Astrocyte of the cerebellum (primary cell): Measurements from ENCODE around the gene ARF1.

ENCODE experiments used
- DNase-seq: peaks from one replicate; pipeline ENCODE4 v3.0.0-alpha.2; 2011; ENCODE audit warnings: low read depth
- H3K4me3 ChIP-seq: 2 replicates; pipeline ENCODE4 v1.5.1; 2011; ENCODE audit warnings: mild to moderate bottlenecking, low read depth, low read length, moderate library complexity
- CTCF ChIP-seq: IDR thresholded peaks from 2 replicates; pipeline ENCODE4 v1.5.1; 2012; ENCODE audit warnings: low read length, low read depth, moderate library complexity, mild to moderate bottlenecking; ENCODE audit errors: missing control alignments
- in situ Hi-C: cut with HindIII; loops from 2 replicates; pipeline ENCODE4 v1.10.0; 2017; ENCODE audit warnings: low sequenced_read_pairs

Gene ARF1

GRCh38 chr1:228073061-228073856 is 9.2 kb upstream of the ARF1 start:
- no peak for TF ChIP-seq CTCF
- in situ Hi-C loops = no loop called here
- no peak for DNase-seq
- no peak overlapping the region for H3K4me3 ChIP-seq

GRCh38 chr1:228073857-228074545 is 8.5 kb upstream of the ARF1 start:
- DNase-seq = no peak
- TF ChIP-seq CTCF = no peak
- in situ Hi-C loops = no loop called here
- H3K4me3 ChIP-seq = no peak overlapping the region

- no peak for TF ChIP-seq CTCF
- in situ Hi-C loops = no loop called here
- H3K4me3 ChIP-seq = no peak overlapping the region
- DNase-seq = no peak
Measured at GRCh38 chr1:228074954-228075730, 7.4 kb upstream of the ARF1 start.

GRCh38 chr1:228075801-228076271 is 6.7 kb upstream of the ARF1 start:
- H3K4me3 ChIP-seq = no peak overlapping the region
- in situ Hi-C loops = no loop called here
- no peak for DNase-seq
- TF ChIP-seq CTCF = no peak

- H3K4me3 ChIP-seq = no peak overlapping the region
- DNase-seq = no peak
- in situ Hi-C loops = no loop called here
- no peak for TF ChIP-seq CTCF
Measured at GRCh38 chr1:228076796-228077430, 5.6 kb upstream of the ARF1 start.

GRCh38 chr1:228077565-228078330 is 4.8 kb upstream of the ARF1 start:
- no peak overlapping the region for H3K4me3 ChIP-seq
- DNase-seq = no peak
- no peak for TF ChIP-seq CTCF
- in situ Hi-C loops = no loop called here
